ENCODE measurements around the gene RBP7. TPM values are rescaled to one million over a fixed set of nuclear protein-coding genes. Genes with fewer than 3 reads are reported as not detected.

RBP7 gene
- total and polyA plus RNA-seq, 2 of the 4 experiments (the other 2 are of a cell fraction) = 0.17 TPM; not detected in 1

DNA sequence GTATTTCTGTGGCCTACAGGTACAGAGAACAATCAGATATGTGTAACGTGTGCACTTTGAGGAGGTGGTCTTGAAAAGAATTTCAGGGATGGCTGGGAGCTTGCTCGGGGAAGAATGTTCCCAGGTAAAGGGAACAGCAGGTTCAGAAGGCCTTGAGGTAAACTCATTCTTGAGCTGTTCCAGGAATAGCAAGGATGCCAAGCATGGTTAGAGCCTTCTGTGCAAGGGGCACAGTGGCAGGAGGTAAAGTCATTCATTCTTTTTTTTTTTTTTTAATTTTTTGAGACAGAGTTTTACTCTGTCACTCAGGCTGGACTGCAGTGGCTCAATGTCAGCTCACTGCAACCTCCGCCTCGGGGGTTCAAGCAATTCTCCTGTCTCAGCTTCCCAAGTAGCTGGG, 45.7 kb downstream of the RBP7 start:
- H2AK9ac ChIP-seq (replicated peaks; ENCODE audit: low read depth, low read length, poor library complexity) = no peak overlapping the region
- no peak overlapping the region for H3K56ac ChIP-seq (ENCODE audit: extremely low read depth, insufficient read depth, low read length)
- no peak overlapping the region for H4K5ac ChIP-seq (ENCODE audit: low read depth, low read length)
- H2AFZ ChIP-seq (replicated peaks; ENCODE audit: low read length, poor library complexity) = no peak overlapping the region
- no peak for TF ChIP-seq POLR2A (IDR thresholded peaks at IDR 0.05; ENCODE audit: low read depth, low read length)
- no peak for TF ChIP-seq BHLHE40 (IDR thresholded peaks at IDR 0.05; ENCODE audit: low read depth, low read length)
- TF ChIP-seq, protein P1, sequence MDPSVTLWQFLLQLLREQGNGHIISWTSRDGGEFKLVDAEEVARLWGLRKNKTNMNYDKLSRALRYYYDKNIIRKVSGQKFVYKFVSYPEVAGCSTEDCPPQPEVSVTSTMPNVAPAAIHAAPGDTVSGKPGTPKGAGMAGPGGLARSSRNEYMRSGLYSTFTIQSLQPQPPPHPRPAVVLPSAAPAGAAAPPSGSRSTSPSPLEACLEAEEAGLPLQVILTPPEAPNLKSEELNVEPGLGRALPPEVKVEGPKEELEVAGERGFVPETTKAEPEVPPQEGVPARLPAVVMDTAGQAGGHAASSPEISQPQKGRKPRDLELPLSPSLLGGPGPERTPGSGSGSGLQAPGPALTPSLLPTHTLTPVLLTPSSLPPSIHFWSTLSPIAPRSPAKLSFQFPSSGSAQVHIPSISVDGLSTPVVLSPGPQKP (IDR thresholded peaks at IDR 0.05; ENCODE audit: borderline replicate concordance, low read depth, low read length) = no peak
- TF ChIP-seq NFE2L2 (IDR thresholded peaks at IDR 0.05; ENCODE audit: low read depth, low read length) = no peak
- TF ChIP-seq SMC3 (IDR thresholded peaks at IDR 0.05; ENCODE audit: low read depth, low read length) = no peak
- ATAC-seq (ENCODE audit: low read depth) (no peak), DNase-seq (no peak)
- H4K91ac ChIP-seq (ENCODE audit: insufficient read depth, low read depth, low read length) = no peak overlapping the region
- no peak overlapping the region for H2BK120ac ChIP-seq (ENCODE audit: low read depth, low read length)
- no peak overlapping the region for H3K4me2 ChIP-seq (ENCODE audit: low read depth, low read length)
- H3K4me3 ChIP-seq (ENCODE audit: insufficient read depth, low read depth, low read length) = no peak overlapping the region
- BruUV-seq (replicated peaks) = no TSS peak
- H3K18ac ChIP-seq (ENCODE audit: low read depth, low read length) = no peak overlapping the region
- WGBS, 2 experiments (ENCODE audit: extremely low coverage in 2 of 2, insufficient read length in 1 of 2) = 100% methylated on average over 3 of the region's 4 CpGs; no CpG with 5 or more reads in 1 of the 2 experiments
- H2AK5ac ChIP-seq (ENCODE audit: low read depth, low read length) = no peak overlapping the region
- no peak overlapping the region for H3K9ac ChIP-seq (ENCODE audit: low read depth, low read length)
- H4K8ac ChIP-seq (ENCODE audit: low read depth in 2 of 2, low read length in 2 of 2) = no peak overlapping the region
- H3K9me1 ChIP-seq (ENCODE audit: insufficient read depth, low read length) = peaks cover 27% of the 10 kb centered on the region
- no peak overlapping the region for H2BK15ac ChIP-seq (ENCODE audit: low read depth, low read length)
- no peak overlapping the region for H3K4ac ChIP-seq (ENCODE audit: low read depth, low read length)
- intact Hi-C loops (cut with micrococcal nuclease) (no loop called here), in situ Hi-C loops (cut with MboI; ENCODE audit: low sequenced_read_pairs) (no loop called here), dilution Hi-C loops (cut with HindIII; ENCODE audit: low sequenced_read_pairs, unreplicated experiment) (no loop called here)
- no peaks in the 10 kb centered on the region for H3K9me3 ChIP-seq (ENCODE audit: control insufficient read depth, insufficient read depth, low read length)
- peaks cover 42 to 91% of the 10 kb centered on the region in 2 experiments for H3K79me1 ChIP-seq (ENCODE audit: low read depth in 1 of 2, low read length in 2 of 2)
- H3K27ac ChIP-seq (ENCODE audit: insufficient read depth, low read length) = no peak overlapping the region
- H3K36me3 ChIP-seq (ENCODE audit: control insufficient read depth, insufficient read depth, low read length) = peaks cover 3% of the 10 kb centered on the region; the same call in 1 of the 2 replicates
- peaks cover 13% of the 10 kb centered on the region for H3K4me1 ChIP-seq (ENCODE audit: control insufficient read depth, insufficient read depth, low read length)
- no peaks in the 10 kb centered on the region for H3K27me3 ChIP-seq (ENCODE audit: control insufficient read depth, insufficient read depth, low read length)
- POLR2A ChIA-PET (ENCODE audit: unreplicated experiment) = no interaction called here
- no peak overlapping the region for H3K14ac ChIP-seq (replicated peaks; ENCODE audit: low read depth, low read length)
- no peak overlapping the region for H2BK5ac ChIP-seq (ENCODE audit: low read depth, low read length, poor library complexity, severe bottlenecking)
- no peak overlapping the region for H3K23ac ChIP-seq (ENCODE audit: low read depth, low read length)
- no peak overlapping the region for H2BK20ac ChIP-seq (ENCODE audit: low read depth, low read length)
- H4K20me1 ChIP-seq (ENCODE audit: insufficient read depth, low read length) = peaks cover 46% of the 10 kb centered on the region; the same call in 1 of the 2 replicates
- CTCF ChIA-PET = no interaction called here
